Chondrocyte (in vitro differentiated cells): Measurements from ENCODE around the gene MAP2K5. TPM values are rescaled to one million over a fixed set of nuclear protein-coding genes. Genes with fewer than 3 reads are reported as not detected.
A peak's percentile ranks its signal among the peaks of the same experiment; 100 is the strongest.

ENCODE experiments used
- DNase-seq: peaks from one replicate; pipeline ENCODE4 v3.0.0; 2021; ENCODE audit warnings: mixed read lengths, low spot score
- H3K27ac Mint-ChIP-seq: one replicate; pipeline ENCODE4 v1.8.0; 2021; ENCODE audit warnings: mild to moderate bottlenecking, moderate library complexity, mixed read lengths; ENCODE audit not compliant: unreplicated experiment
- H3K27me3 Mint-ChIP-seq: 2 replicates; pipeline ENCODE4 v1.8.0; 2021; ENCODE audit warnings: low read depth, mixed read lengths
- H3K36me3 Mint-ChIP-seq: 2 replicates; pipeline ENCODE4 v1.8.0; 2021; ENCODE audit warnings: low read depth, mixed read lengths
- H3K4me1 Mint-ChIP-seq: 2 replicates; pipeline ENCODE4 v1.8.0; 2021; ENCODE audit warnings: low read depth, mild to moderate bottlenecking, mixed read lengths
- H3K4me3 Mint-ChIP-seq: one replicate; pipeline ENCODE4 v1.8.0; 2021; ENCODE audit warnings: mild to moderate bottlenecking, moderate library complexity, mixed read lengths; ENCODE audit not compliant: unreplicated experiment
- H3K9me3 Mint-ChIP-seq: 2 replicates; pipeline ENCODE4 v1.8.0; 2021; ENCODE audit warnings: low read depth, mixed read lengths
- CTCF ChIP-seq: fragments of 200-600 bp; sonication (generic); IDR thresholded peaks from 2 replicates; pipeline ENCODE4 v1.5.0; 2021; ENCODE audit warnings: antibody characterized with exemption, mild to moderate bottlenecking, moderate library complexity
- total RNA-seq: library from RNA; stranded (reverse); gene quantifications from 3 replicates; pipeline ENCODE4 v1.2.1, GENCODE V29; 2021

Gene MAP2K5
- total RNA-seq, 1 donor from 2014 or later, result 14.0 TPM

- Mint-ChIP-seq H3K36me3 (peaks cover 2% of the 10 kb centered on the region), H3K27ac (peak overlapping the region; percentile 46), H3K9me3 (no peaks in the 10 kb centered on the region), H3K4me3 (no peak overlapping the region), H3K27me3 (no peaks in the 10 kb centered on the region), H3K4me1 (peaks cover 47% of the 10 kb centered on the region)
- DNase-seq, result no peak
- TF ChIP-seq CTCF, result no peak
Observed at GRCh38 chr15:67547836-67548235, 5.3 kb downstream of the MAP2K5 start.

- no peaks in the 10 kb centered on the region for H3K9me3 Mint-ChIP-seq
- DNase-seq, result no peak
- H3K4me1 Mint-ChIP-seq, result peaks cover 41% of the 10 kb centered on the region
- H3K36me3 Mint-ChIP-seq, result peaks cover 2% of the 10 kb centered on the region
- H3K27ac Mint-ChIP-seq, result peak overlapping the region; percentile 46
- TF ChIP-seq CTCF, result no peak
- H3K27me3 Mint-ChIP-seq, result no peaks in the 10 kb centered on the region
- H3K4me3 Mint-ChIP-seq, result no peak overlapping the region
Observed at GRCh38 chr15:67548236-67548852, 5.8 kb downstream of the MAP2K5 start.

- H3K9me3 Mint-ChIP-seq, result no peaks in the 10 kb centered on the region
- no peak overlapping the region for H3K4me3 Mint-ChIP-seq
- H3K27me3 Mint-ChIP-seq, result no peaks in the 10 kb centered on the region
- H3K4me1 Mint-ChIP-seq, result peaks cover 34% of the 10 kb centered on the region
- peaks cover 2% of the 10 kb centered on the region for H3K36me3 Mint-ChIP-seq
- no peak for TF ChIP-seq CTCF
- H3K27ac Mint-ChIP-seq, result peak overlapping the region; percentile 87
- no peak for DNase-seq
Observed at GRCh38 chr15:67548862-67549651, 6.6 kb downstream of the MAP2K5 start.

DNA sequence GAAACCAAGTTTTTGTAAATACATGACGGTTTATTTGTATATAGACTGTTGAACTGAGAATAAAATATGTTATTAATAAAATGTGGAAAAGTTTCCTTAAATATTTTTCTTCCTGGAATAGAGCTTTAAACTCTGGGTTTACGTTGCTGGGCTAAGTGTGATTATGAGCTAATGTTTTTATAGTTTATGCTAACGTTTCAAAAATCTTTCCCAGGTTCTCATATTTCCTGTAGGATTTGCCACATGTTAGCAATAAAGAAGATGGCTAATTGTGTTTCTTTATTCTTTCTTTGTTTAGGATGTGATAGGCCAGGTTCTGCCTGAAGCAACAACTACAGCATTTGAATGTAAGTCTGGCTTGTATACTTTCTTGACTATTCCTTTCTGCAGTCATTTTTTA is 7.2 kb downstream of the MAP2K5 start:
- no peak for DNase-seq
- no peak for TF ChIP-seq CTCF
- H3K9me3 Mint-ChIP-seq, result no peaks in the 10 kb centered on the region
- H3K36me3 Mint-ChIP-seq, result peaks cover 2% of the 10 kb centered on the region
- H3K4me1 Mint-ChIP-seq, result peaks cover 29% of the 10 kb centered on the region
- no peak overlapping the region for H3K27ac Mint-ChIP-seq
- H3K4me3 Mint-ChIP-seq, result no peak overlapping the region
- no peaks in the 10 kb centered on the region for H3K27me3 Mint-ChIP-seq

- Mint-ChIP-seq H3K4me1 (peaks cover 29% of the 10 kb centered on the region), H3K9me3 (no peaks in the 10 kb centered on the region), H3K4me3 (no peak overlapping the region), H3K36me3 (no peaks in the 10 kb centered on the region), H3K27ac (peak overlapping the region; percentile 68), H3K27me3 (no peaks in the 10 kb centered on the region)
- no peak for TF ChIP-seq CTCF
- DNase-seq, result no peak
Observed at GRCh38 chr15:67550522-67550921, 8.0 kb downstream of the MAP2K5 start.
